ENCODE results near the gene STK24. TPM values are rescaled to one million over a fixed set of nuclear protein-coding genes. Genes with fewer than 3 reads are reported as not detected.

Gene STK24
- total and polyA plus RNA-seq, 3 experiments from 2014 or later, result 63.6 to 150 (median 149) TPM

DNA sequence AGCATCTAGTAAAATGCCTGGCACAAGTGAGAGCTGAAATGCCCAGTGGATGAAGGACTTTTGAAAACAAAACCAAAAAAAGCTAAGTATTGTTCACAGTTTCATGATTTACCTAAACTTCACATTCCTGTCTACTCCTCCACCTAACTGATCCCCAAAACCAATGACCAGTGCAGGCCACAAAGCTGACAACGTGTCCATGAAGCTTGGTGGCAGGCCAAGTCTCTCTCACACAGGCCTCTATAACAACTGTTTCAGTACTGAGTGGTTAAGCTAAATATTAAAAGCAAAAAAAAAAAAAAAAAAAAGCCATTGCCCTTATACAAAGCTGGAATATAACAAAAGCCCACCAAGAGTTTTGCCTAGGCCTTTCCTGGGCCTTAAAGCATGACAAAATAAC lies 36.4 kb downstream of the STK24 start:
- Mint-ChIP-seq H3K4me1 (peaks cover 90 to 99% (median 93%) of the 10 kb centered on the region in 3 donors), H3K27ac (peak overlapping the region in 5 of 8 donors; percentile 21 to 85 (median 56)), H3K4me3 (peak overlapping the region in 3 of 7 donors; percentile 5 to 28 (median 17)), H3K36me3 (peaks cover 3 to 34% (median 5%) of the 10 kb centered on the region in 3 donors), H3K27me3 (no peaks in the 10 kb centered on the region), H3K9me3 (no peaks in the 10 kb centered on the region)
- no peak overlapping the region for H3K4me3 ChIP-seq (ENCODE audit: low read length)
- H3K9me3 ChIP-seq (ENCODE audit: low read length), result no peaks in the 10 kb centered on the region
- no peak for DNase-seq
- no peaks in the 10 kb centered on the region for H3K36me3 ChIP-seq (ENCODE audit: insufficient read depth, low read length)
- H3K27me3 ChIP-seq (ENCODE audit: insufficient read depth, low read length, poor library complexity, severe bottlenecking), result no peaks in the 10 kb centered on the region
- POLR2A ChIA-PET, result interaction anchor here (0.7 kb wide), 1 partner anchor 35 kb away, joined by 4 read pairs; no protein-coding TSS in a partner anchor
- H3K4me1 ChIP-seq (ENCODE audit: insufficient read depth, low read length), result peaks cover 91% of the 10 kb centered on the region
- CTCF ChIA-PET, result interaction anchor here (0.7 to 1.3 kb wide), 3 partner anchors 9 to 12 kb away, joined by 3 to 7 read pairs (median 3); no protein-coding TSS in a partner anchor
- no peak overlapping the region for H3K27ac ChIP-seq (ENCODE audit: low read depth, low read length)

DNA sequence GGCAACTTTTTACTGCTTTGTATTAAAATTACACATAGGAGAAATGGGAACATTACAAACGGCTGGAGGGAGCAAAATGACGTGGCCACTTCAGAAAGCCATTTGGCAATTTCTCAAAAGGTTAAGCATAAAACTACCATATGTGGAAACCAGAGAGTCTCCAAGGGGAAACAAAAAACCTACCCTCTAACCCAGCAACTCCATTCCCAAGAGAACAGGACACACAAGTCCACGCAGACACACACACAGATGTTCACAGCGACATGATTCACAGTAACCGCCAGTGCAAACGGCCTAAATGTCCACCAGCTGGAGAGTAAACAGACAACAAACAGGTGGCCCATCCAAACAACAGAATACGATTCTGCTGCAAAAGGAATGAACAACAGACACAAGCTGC lies 37.2 kb downstream of the STK24 start:
- H3K9me3 Mint-ChIP-seq, result no peaks in the 10 kb centered on the region
- peaks cover 92% of the 10 kb centered on the region for H3K4me1 ChIP-seq (ENCODE audit: insufficient read depth, low read length)
- H3K27ac Mint-ChIP-seq, result peak overlapping the region in 3 of 8 donors; percentile 12 to 36 (median 21)
- no peak overlapping the region for H3K27ac ChIP-seq (ENCODE audit: low read depth, low read length)
- H3K4me1 Mint-ChIP-seq, result peaks cover 91 to 100% (median 95%) of the 10 kb centered on the region in 3 donors
- H3K27me3 Mint-ChIP-seq, result no peaks in the 10 kb centered on the region
- CTCF ChIA-PET, result interaction anchor here (0.6 kb wide), 1 partner anchor 28 kb away, joined by 3 read pairs; no protein-coding TSS in a partner anchor
- H3K4me3 Mint-ChIP-seq, result peak overlapping the region in 2 of 7 donors; percentile 26 to 36
- POLR2A ChIA-PET, result no interaction called here
- H3K36me3 ChIP-seq (ENCODE audit: insufficient read depth, low read length), result no peaks in the 10 kb centered on the region
- H3K27me3 ChIP-seq (ENCODE audit: insufficient read depth, low read length, poor library complexity, severe bottlenecking), result no peaks in the 10 kb centered on the region
- H3K9me3 ChIP-seq (ENCODE audit: low read length), result no peaks in the 10 kb centered on the region
- H3K4me3 ChIP-seq (ENCODE audit: low read length), result no peak overlapping the region
- peaks cover 3 to 33% (median 5%) of the 10 kb centered on the region in 3 donors for H3K36me3 Mint-ChIP-seq
- DNase-seq, result no peak

DNA sequence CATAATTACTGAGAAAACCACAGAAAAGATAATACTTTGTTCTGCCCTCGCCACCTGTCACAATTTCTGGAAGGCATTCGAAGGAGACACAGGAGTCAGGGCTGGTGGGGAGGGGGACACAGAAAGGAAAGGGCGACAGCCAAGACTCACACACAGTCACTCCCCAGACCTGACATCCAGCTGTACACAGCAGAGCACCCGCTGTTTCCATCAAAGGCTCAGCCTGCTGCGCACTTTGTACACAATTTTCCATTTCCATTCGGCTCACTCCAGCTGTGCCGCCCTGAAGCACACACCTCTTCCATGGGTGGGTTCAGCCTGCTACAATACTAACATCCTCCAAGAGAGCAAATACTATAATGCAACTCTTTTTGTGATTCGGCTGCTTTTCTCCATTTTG lies 38.0 kb downstream of the STK24 start:
- no peak for DNase-seq
- Histone ChIP-seq H3K4me1 (ENCODE audit: insufficient read depth, low read length) (peaks cover 92% of the 10 kb centered on the region), H3K36me3 (ENCODE audit: insufficient read depth, low read length) (no peaks in the 10 kb centered on the region), H3K27me3 (ENCODE audit: insufficient read depth, low read length, poor library complexity, severe bottlenecking) (no peaks in the 10 kb centered on the region), H3K4me3 (ENCODE audit: low read length) (no peak overlapping the region), H3K27ac (ENCODE audit: low read depth, low read length) (no peak overlapping the region), H3K9me3 (ENCODE audit: low read length) (no peaks in the 10 kb centered on the region)
- Mint-ChIP-seq H3K36me3 (peaks cover 3 to 38% (median 5%) of the 10 kb centered on the region in 3 donors), H3K4me3 (peak overlapping the region in 3 of 7 donors; percentile 3 to 58 (median 26)), H3K9me3 (no peaks in the 10 kb centered on the region), H3K4me1 (peaks cover 90 to 100% (median 97%) of the 10 kb centered on the region in 3 donors), H3K27me3 (no peaks in the 10 kb centered on the region), H3K27ac (peak overlapping the region in 4 of 8 donors; percentile 23 to 70 (median 39))
- ChIA-PET CTCF (no interaction called here), POLR2A (no interaction called here)

DNA sequence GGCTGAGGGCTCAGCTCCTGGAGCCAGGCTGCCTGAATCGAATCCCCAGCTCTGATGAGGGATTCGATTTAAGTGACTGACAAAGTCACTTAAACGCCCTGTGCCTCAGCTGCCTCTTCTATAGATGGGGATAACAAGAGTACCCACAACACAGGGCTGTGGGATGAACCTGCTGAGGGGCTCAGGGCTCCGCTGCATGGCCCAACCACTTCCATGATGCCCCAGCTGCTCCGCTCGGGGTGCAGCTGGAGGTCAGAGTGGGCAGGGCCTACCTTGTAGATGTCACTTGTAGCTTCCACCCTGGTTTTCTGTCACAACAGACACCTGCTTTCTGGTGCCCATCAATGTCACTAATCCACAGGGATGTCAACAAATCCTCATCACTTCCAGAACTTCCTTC lies 39.2 kb downstream of the STK24 start:
- Mint-ChIP-seq H3K9me3 (no peaks in the 10 kb centered on the region), H3K4me3 (peak overlapping the region in 2 of 7 donors; percentile 20 to 56), H3K36me3 (peaks cover 3 to 39% (median 5%) of the 10 kb centered on the region in 3 donors), H3K27ac (peak overlapping the region in 1 of 8 donors; percentile 2), H3K4me1 (peaks cover 88 to 96% (median 93%) of the 10 kb centered on the region in 3 donors), H3K27me3 (no peaks in the 10 kb centered on the region)
- DNase-seq, result peak in 1 of 5 donors; percentile 23
- no peaks in the 10 kb centered on the region for H3K27me3 ChIP-seq (ENCODE audit: insufficient read depth, low read length, poor library complexity, severe bottlenecking)
- no peaks in the 10 kb centered on the region for H3K36me3 ChIP-seq (ENCODE audit: insufficient read depth, low read length)
- peaks cover 89% of the 10 kb centered on the region for H3K4me1 ChIP-seq (ENCODE audit: insufficient read depth, low read length)
- CTCF ChIA-PET, result interaction anchor here (0.9 to 1.0 kb wide), 2 partner anchors 12 to 25 kb away, joined by 3 read pairs; no protein-coding TSS in a partner anchor
- H3K4me3 ChIP-seq (ENCODE audit: low read length), result no peak overlapping the region
- POLR2A ChIA-PET, result no interaction called here
- H3K9me3 ChIP-seq (ENCODE audit: low read length), result no peaks in the 10 kb centered on the region
- H3K27ac ChIP-seq (ENCODE audit: low read depth, low read length), result no peak overlapping the region

DNA sequence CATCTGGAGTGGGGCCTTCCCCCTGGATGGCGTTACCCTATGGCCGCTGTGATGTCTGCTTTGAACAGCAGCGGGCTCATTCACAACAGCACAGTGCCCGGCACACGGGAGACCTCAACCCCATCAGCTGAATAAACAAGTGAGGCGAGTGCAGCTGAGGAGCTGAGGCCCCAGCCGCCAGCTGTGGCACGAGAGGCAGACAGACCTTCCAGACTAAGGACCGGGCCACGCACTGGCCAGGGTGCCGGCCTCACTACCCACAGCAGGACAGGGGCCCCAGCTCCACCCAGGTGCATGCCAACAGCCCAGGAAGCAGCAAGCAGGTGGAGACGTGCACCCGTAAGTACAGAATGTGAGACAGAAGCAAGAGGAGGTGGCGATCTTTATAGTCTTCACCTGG lies 39.6 kb downstream of the STK24 start:
- POLR2A ChIA-PET, result interaction anchor here (0.6 kb wide), 1 partner anchor 119 kb away, joined by 3 read pairs; no protein-coding TSS in a partner anchor
- Mint-ChIP-seq H3K27ac (peak overlapping the region in 5 of 8 donors; percentile 2 to 84 (median 47)), H3K27me3 (no peaks in the 10 kb centered on the region), H3K4me1 (peaks cover 88 to 96% (median 93%) of the 10 kb centered on the region in 3 donors), H3K4me3 (peak overlapping the region in 2 of 7 donors; percentile 20 to 56), H3K36me3 (peaks cover 3 to 39% (median 5%) of the 10 kb centered on the region in 3 donors), H3K9me3 (no peaks in the 10 kb centered on the region)
- no peak overlapping the region for H3K27ac ChIP-seq (ENCODE audit: low read depth, low read length)
- DNase-seq, result no peak
- H3K4me1 ChIP-seq (ENCODE audit: insufficient read depth, low read length), result peaks cover 89% of the 10 kb centered on the region
- H3K9me3 ChIP-seq (ENCODE audit: low read length), result no peaks in the 10 kb centered on the region
- CTCF ChIA-PET, result interaction anchor here (0.9 to 1.0 kb wide), 2 partner anchors 11 to 25 kb away, joined by 3 read pairs; no protein-coding TSS in a partner anchor
- no peak overlapping the region for H3K4me3 ChIP-seq (ENCODE audit: low read length)
- H3K27me3 ChIP-seq (ENCODE audit: insufficient read depth, low read length, poor library complexity, severe bottlenecking), result no peaks in the 10 kb centered on the region
- H3K36me3 ChIP-seq (ENCODE audit: insufficient read depth, low read length), result no peaks in the 10 kb centered on the region

DNA sequence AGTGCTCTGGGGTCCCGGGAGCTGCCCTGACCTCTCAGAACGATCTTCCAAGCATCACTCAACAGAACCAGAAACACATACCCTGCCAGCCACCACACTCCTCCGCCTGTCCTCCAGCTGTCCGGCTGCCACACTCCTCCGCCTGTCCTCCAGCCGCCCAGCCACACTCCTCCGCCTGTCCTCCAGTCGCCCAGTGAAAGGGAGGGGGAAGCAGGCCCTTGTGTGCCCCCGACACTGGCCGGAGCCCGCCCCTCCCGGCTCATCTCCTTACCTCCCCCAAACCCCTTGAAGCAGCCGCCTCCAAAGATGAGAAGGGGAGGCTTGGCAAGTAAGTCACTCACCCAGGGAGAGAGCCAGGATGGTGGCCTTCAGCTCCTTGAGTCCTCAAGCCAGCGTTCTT lies 40.2 kb downstream of the STK24 start:
- Mint-ChIP-seq H3K4me1 (peaks cover 88 to 96% (median 93%) of the 10 kb centered on the region in 3 donors), H3K27ac (peak overlapping the region in 5 of 8 donors; percentile 68 to 95 (median 75)), H3K27me3 (no peaks in the 10 kb centered on the region), H3K4me3 (peak overlapping the region in 3 of 7 donors; percentile 37 to 67 (median 48)), H3K36me3 (peaks cover 3 to 39% (median 5%) of the 10 kb centered on the region in 3 donors), H3K9me3 (no peaks in the 10 kb centered on the region)
- ChIA-PET POLR2A (interaction anchor here (0.6 kb wide), 1 partner anchor 119 kb away, joined by 3 read pairs; no protein-coding TSS in a partner anchor), CTCF (interaction anchor here (0.7 kb wide), 1 partner anchor 8 kb away, joined by 3 read pairs; no protein-coding TSS in a partner anchor)
- H3K27me3 ChIP-seq (ENCODE audit: insufficient read depth, low read length, poor library complexity, severe bottlenecking), result no peaks in the 10 kb centered on the region
- no peaks in the 10 kb centered on the region for H3K36me3 ChIP-seq (ENCODE audit: insufficient read depth, low read length)
- H3K4me1 ChIP-seq (ENCODE audit: insufficient read depth, low read length), result peaks cover 89% of the 10 kb centered on the region
- H3K27ac ChIP-seq (ENCODE audit: low read depth, low read length), result no peak overlapping the region
- no peak for DNase-seq
- no peaks in the 10 kb centered on the region for H3K9me3 ChIP-seq (ENCODE audit: low read length)
- no peak overlapping the region for H3K4me3 ChIP-seq (ENCODE audit: low read length)

DNA sequence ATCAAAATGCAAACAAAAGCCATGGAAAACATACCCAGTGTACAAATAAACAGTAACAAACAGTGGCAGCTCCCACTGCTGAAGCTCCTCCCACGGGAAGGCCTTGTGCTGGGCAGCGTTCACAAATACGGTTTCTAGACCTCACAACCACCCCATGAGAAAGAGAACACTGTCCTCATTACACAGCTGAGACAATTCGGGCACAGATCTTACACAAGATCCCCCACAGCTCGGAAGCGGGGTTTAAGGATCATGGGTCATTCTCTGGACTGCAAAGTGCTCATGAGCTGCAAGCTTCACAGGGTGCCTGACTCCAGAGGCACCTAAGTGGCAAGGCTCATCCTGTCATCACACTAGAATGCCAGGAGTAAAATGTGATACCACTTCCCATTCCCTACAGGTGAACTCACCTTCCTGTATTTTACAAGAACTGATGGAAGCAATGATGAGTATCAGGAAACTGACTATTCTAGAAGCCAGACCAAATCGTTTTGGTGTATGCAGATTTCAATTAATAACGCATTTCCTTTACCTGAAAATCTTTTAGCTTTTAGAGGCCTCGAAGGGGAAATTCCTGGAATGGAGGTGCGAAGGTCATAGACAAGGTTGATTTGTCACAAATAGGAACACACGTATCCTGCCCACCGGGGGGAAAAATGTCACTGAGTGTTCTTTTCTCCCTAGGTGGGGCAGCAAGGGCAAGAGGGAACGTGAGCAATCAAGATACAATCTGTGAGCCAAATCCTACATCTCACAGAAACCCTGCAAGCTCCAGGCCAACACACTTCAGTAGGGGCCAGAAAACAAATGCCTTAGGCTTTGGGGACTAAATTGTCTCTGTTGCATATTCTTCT lies 41.2 kb downstream of the STK24 start:
- H3K27me3 Mint-ChIP-seq, result no peaks in the 10 kb centered on the region
- CTCF ChIA-PET, result interaction anchor here (0.7 kb wide), 1 partner anchor 9 kb away, joined by 3 read pairs; no protein-coding TSS in a partner anchor
- H3K27ac Mint-ChIP-seq, result peak overlapping the region; percentile 27 to 95 (median 72)
- Histone ChIP-seq H3K36me3 (ENCODE audit: insufficient read depth, low read length) (no peaks in the 10 kb centered on the region), H3K27me3 (ENCODE audit: insufficient read depth, low read length, poor library complexity, severe bottlenecking) (no peaks in the 10 kb centered on the region), H3K4me3 (ENCODE audit: low read length) (no peak overlapping the region), H3K9me3 (ENCODE audit: low read length) (no peaks in the 10 kb centered on the region), H3K27ac (ENCODE audit: low read depth, low read length) (no peak overlapping the region), H3K4me1 (ENCODE audit: insufficient read depth, low read length) (peaks cover 87% of the 10 kb centered on the region)
- POLR2A ChIA-PET, result no interaction called here
- no peaks in the 10 kb centered on the region for H3K9me3 Mint-ChIP-seq
- peaks cover 88 to 96% (median 93%) of the 10 kb centered on the region in 3 donors for H3K4me1 Mint-ChIP-seq
- H3K4me3 Mint-ChIP-seq, result peak overlapping the region in 3 of 7 donors; percentile 4 to 48 (median 22)
- peaks cover 3 to 39% (median 5%) of the 10 kb centered on the region in 3 donors for H3K36me3 Mint-ChIP-seq
- DNase-seq, result no peak

Measured in CD8-positive, alpha-beta memory T cell (primary cell).